Measurements from ENCODE around the gene SLC11A1. TPM values are rescaled to one million over a fixed set of nuclear protein-coding genes. Genes with fewer than 3 reads are reported as not detected.

SLC11A1 gene
- total RNA-seq, 1 donor from 2014 or later, result 6.4 TPM

- no peaks in the 10 kb centered on the region for H3K36me3 ChIP-seq
- intact Hi-C loops (cut with micrococcal nuclease), result no loop called here
- H3K27ac ChIP-seq (replicated peaks), result no peak overlapping the region
- H3K4me1 ChIP-seq, result no peaks in the 10 kb centered on the region
- no peak overlapping the region for H3K4me3 ChIP-seq
- no peak for DNase-seq
- TF ChIP-seq CTCF (IDR thresholded peaks at IDR 0.05; ENCODE audit: borderline replicate concordance), result no peak
- H3K9me3 ChIP-seq (replicated peaks), result no peaks in the 10 kb centered on the region
- H3K27me3 ChIP-seq (ENCODE audit: low read depth), result no peaks in the 10 kb centered on the region
Observed at GRCh38 chr2:218341381-218341780, 40.7 kb upstream of the SLC11A1 start.

GRCh38 chr2:218342837-218343236 is 39.2 kb upstream of the SLC11A1 start:
- TF ChIP-seq CTCF (IDR thresholded peaks at IDR 0.05; ENCODE audit: borderline replicate concordance), result no peak
- Histone ChIP-seq H3K27me3 (ENCODE audit: low read depth) (no peaks in the 10 kb centered on the region), H3K4me3 (no peak overlapping the region), H3K4me1 (no peaks in the 10 kb centered on the region), H3K36me3 (no peaks in the 10 kb centered on the region), H3K27ac (replicated peaks) (no peak overlapping the region), H3K9me3 (replicated peaks) (no peaks in the 10 kb centered on the region)
- no peak for DNase-seq
- intact Hi-C loops (cut with micrococcal nuclease), result no loop called here

GRCh38 chr2:218343591-218343990 is 38.5 kb upstream of the SLC11A1 start:
- H3K4me1 ChIP-seq, result no peaks in the 10 kb centered on the region

DNA sequence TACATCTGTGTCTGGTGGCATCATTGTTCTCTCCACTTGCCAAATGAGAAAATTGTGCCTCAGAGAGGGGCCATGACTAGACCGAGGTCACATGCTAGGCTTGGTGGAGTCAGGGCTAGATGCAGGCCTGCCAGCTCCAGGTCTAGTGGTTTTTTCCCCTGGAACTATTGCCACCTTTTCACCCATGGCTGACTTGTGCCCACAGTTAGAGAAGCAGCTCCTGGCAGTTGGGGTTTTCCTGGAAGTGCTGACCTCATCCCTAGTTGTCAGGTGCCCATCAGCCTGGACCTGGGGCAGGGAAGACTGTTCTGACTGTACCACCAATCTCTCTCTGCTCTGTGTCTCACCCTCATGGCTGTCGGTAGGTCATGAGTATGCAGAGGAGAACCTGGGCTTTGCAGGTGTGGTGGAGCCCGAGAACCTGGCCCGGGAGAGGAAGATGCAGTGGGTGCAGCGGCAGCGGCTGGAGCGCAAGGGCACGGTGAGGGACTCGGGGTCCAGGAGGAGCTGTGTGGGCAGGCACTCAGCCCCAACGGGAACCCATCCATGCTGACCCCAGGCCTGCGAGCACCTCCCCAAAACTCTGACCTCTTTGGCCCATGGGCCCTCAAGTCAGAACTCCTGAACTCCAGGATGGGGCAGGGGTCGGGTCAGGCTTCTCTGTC is 37.9 kb upstream of the SLC11A1 start:
- TF ChIP-seq CTCF (IDR thresholded peaks at IDR 0.05; ENCODE audit: borderline replicate concordance), result no peak
- Histone ChIP-seq H3K27ac (replicated peaks) (no peak overlapping the region), H3K36me3 (no peaks in the 10 kb centered on the region), H3K9me3 (replicated peaks) (no peaks in the 10 kb centered on the region), H3K4me1 (no peaks in the 10 kb centered on the region), H3K27me3 (ENCODE audit: low read depth) (no peaks in the 10 kb centered on the region), H3K4me3 (no peak overlapping the region)
- intact Hi-C loops (cut with micrococcal nuclease), result no loop called here
- no peak for DNase-seq

More at GRCh38 chr2:218343591-218343990, 38.5 kb upstream of the SLC11A1 start:
- DNase-seq, result no peak
- intact Hi-C loops (cut with micrococcal nuclease), result no loop called here
- no peaks in the 10 kb centered on the region for H3K27me3 ChIP-seq (ENCODE audit: low read depth)
- H3K4me3 ChIP-seq, result no peak overlapping the region
- no peaks in the 10 kb centered on the region for H3K9me3 ChIP-seq (replicated peaks)
- no peak overlapping the region for H3K27ac ChIP-seq (replicated peaks)
- H3K36me3 ChIP-seq, result no peaks in the 10 kb centered on the region
- TF ChIP-seq CTCF (IDR thresholded peaks at IDR 0.05; ENCODE audit: borderline replicate concordance), result no peak

DNA sequence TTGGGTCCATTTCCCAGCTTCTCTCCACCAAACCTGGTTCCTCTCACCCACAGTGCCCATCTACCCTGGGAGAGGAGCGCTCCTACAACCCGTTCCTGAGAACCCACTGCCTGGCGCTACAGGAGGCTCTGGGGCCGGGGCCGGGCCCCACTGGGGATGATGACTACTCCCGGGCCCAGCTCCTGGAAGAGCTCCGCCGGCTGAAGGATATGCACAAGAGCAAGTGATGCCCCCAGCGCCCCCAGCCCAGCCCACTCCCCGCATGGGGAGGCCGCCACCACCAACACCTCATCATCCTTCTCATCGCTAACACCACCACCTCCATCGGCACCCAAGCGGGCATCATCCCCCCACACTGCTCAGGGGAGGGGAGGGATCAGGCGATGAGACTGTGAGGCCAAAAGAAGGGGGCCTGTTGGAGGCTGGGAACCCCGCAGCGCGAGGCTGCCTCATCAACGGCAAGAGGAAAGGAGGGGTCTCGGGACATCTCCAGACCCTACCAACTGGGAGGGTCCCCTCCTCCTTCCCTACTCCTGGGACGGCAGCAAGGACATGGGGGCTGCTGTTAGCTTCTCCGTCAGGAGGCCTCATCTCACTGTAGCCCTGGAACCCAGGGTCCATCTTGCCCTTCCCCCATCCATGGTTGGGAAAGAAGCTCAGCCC is 37.2 kb upstream of the SLC11A1 start:
- no peak overlapping the region for H3K27ac ChIP-seq (replicated peaks)
- H3K9me3 ChIP-seq (replicated peaks), result no peaks in the 10 kb centered on the region
- no peak for DNase-seq
- intact Hi-C loops (cut with micrococcal nuclease), result no loop called here
- no peaks in the 10 kb centered on the region for H3K27me3 ChIP-seq (ENCODE audit: low read depth)
- no peak for TF ChIP-seq CTCF (IDR thresholded peaks at IDR 0.05; ENCODE audit: borderline replicate concordance)
- no peaks in the 10 kb centered on the region for H3K4me1 ChIP-seq
- H3K4me3 ChIP-seq, result no peak overlapping the region
- no peaks in the 10 kb centered on the region for H3K36me3 ChIP-seq
